Measurements from ENCODE around the gene MAP2K5.

DNA sequence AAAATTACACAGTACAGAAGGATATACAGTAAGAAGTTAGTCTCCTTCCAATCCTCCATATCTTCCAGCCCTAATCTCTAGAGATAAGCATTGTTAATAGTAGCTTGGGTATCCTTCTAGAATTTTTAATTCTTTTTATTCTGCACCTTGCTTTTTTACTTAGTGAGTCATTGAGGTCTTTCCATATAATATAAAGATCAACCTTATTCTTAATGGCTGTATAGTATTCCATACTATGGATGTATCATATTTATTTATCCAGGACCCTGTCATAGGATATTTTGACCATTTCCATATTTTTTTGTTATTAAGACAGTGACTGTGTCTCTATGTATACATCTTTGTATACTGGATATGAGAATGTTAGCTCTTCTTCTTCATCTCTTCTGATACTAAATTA lies 246.5 kb downstream of the MAP2K5 start:
- TF ChIP-seq CTCF (IDR thresholded peaks at IDR 0.05; ENCODE audit: low read length) (no peak), EZH2 (IDR thresholded peaks at IDR 0.05; ENCODE audit: borderline replicate concordance, low read length) (no peak)

All from OCI-LY1 (cell line).